ENCODE results near the gene PCDHA8. TPM values are rescaled to one million over a fixed set of nuclear protein-coding genes. Genes with fewer than 3 reads are reported as not detected.
"Not testable (repeated sequence)": the region's sequence is repeated elsewhere in the genome, so short reads cannot be mapped to it uniquely, and the experiment has no call there.

The PCDHA8 gene
- total RNA-seq, 4 donors from 2014 or later = 5.0 TPM; not detected in 3

- peaks cover 0 to 20% (median 3%) of the 10 kb centered on the region in 4 donors for H3K9me3 ChIP-seq
- DNase-seq = no peak
- no peaks in the 10 kb centered on the region for H3K4me1 ChIP-seq
- no peaks in the 10 kb centered on the region for H3K36me3 ChIP-seq
- TF ChIP-seq POLR2A (IDR thresholded peaks at IDR 0.05) (no peak), CTCF (IDR thresholded peaks at IDR 0.05) (no peak)
- no peaks in the 10 kb centered on the region for H3K27me3 ChIP-seq
- H3K27ac ChIP-seq = no peak within 1 kb of the TSS
- H3K4me3 ChIP-seq = no peak within 1 kb of the TSS
Measured at GRCh38 chr5:140868721-140869554, 28.0 kb downstream of the PCDHA8 start, which contains the start of gene PCDHA11. TSS of gene PCDHA11 (plus strand) at chr5:140868957. CDS start at chr5:140869104, 147 bp downstream.

- no peak overlapping the region for H3K4me3 ChIP-seq
- peaks cover 0 to 20% (median 3%) of the 10 kb centered on the region in 4 donors for H3K9me3 ChIP-seq
- TF ChIP-seq POLR2A (IDR thresholded peaks at IDR 0.05) = no peak
- no peak for TF ChIP-seq CTCF (IDR thresholded peaks at IDR 0.05)
- no peaks in the 10 kb centered on the region for H3K27me3 ChIP-seq
- H3K27ac ChIP-seq = no peak overlapping the region
- no peaks in the 10 kb centered on the region for H3K36me3 ChIP-seq
- H3K4me1 ChIP-seq = no peaks in the 10 kb centered on the region
- no peak for DNase-seq
Measured at GRCh38 chr5:140869555-140869886, 28.5 kb downstream of the PCDHA8 start.

- no peak overlapping the region for H3K4me3 ChIP-seq
- H3K4me1 ChIP-seq = no peaks in the 10 kb centered on the region
- H3K27ac ChIP-seq = no peak overlapping the region
- H3K27me3 ChIP-seq = no peaks in the 10 kb centered on the region
- TF ChIP-seq CTCF (IDR thresholded peaks at IDR 0.05) (no peak), POLR2A (IDR thresholded peaks at IDR 0.05) (no peak)
- H3K9me3 ChIP-seq = peaks cover 0 to 28% (median 3%) of the 10 kb centered on the region in 4 donors
- DNase-seq = no peak
- no peaks in the 10 kb centered on the region for H3K36me3 ChIP-seq
Measured at GRCh38 chr5:140870221-140871201, 29.5 kb downstream of the PCDHA8 start.

GRCh38 chr5:140875085-140876065, 34.4 kb downstream of the PCDHA8 start, which contains the start of gene PCDHA12:
TSS of gene PCDHA12 (plus strand) at chr5:140875308. CDS start at chr5:140875473, 165 bp downstream.
- Histone ChIP-seq H3K27ac (no peak within 1 kb of the TSS), H3K4me1 (no peaks in the 10 kb centered on the region), H3K27me3 (no peaks in the 10 kb centered on the region), H3K9me3 (peaks cover 0 to 36% (median 7%) of the 10 kb centered on the region in 4 donors), H3K36me3 (no peaks in the 10 kb centered on the region), H3K4me3 (no peak within 1 kb of the TSS)
- DNase-seq = no peak
- no peak for TF ChIP-seq CTCF (IDR thresholded peaks at IDR 0.05)
- no peak for TF ChIP-seq POLR2A (IDR thresholded peaks at IDR 0.05)

- H3K4me1 ChIP-seq, DNase-seq, H3K27ac ChIP-seq, H3K4me3 ChIP-seq, H3K27me3 ChIP-seq, H3K36me3 ChIP-seq: not testable (repeated sequence)
- peaks cover 0 to 27% (median 4%) of the 10 kb centered on the region in 4 donors for H3K9me3 ChIP-seq
Measured at GRCh38 chr5:140876541-140877261, 35.7 kb downstream of the PCDHA8 start.
